ENCODE data around the gene PDE3B.
"Not testable (repeated sequence)": the region's sequence is repeated elsewhere in the genome, so short reads cannot be mapped to it uniquely, and the experiment has no call there.

The PDE3B gene

DNA sequence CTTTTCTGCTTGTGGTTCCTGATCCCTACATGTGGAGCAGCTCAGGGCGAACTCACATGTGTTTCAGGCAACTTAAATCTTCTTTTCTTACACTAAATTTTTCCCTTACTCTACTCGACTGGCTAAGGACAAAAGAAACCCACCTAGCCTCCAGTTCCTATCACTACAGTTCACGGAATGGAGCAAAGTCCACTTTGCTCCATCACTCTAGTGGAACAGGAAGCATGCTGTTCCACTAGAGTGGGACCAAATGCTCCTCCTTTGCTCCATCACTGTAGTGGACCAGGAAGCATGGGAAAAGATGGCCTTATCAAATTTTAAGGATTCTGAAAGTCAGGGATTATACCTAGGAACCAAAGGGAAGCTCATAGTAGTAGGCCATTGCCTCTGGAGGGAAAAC lies 36.1 kb downstream of the PDE3B start:
- DNase-seq: no peak

DNA sequence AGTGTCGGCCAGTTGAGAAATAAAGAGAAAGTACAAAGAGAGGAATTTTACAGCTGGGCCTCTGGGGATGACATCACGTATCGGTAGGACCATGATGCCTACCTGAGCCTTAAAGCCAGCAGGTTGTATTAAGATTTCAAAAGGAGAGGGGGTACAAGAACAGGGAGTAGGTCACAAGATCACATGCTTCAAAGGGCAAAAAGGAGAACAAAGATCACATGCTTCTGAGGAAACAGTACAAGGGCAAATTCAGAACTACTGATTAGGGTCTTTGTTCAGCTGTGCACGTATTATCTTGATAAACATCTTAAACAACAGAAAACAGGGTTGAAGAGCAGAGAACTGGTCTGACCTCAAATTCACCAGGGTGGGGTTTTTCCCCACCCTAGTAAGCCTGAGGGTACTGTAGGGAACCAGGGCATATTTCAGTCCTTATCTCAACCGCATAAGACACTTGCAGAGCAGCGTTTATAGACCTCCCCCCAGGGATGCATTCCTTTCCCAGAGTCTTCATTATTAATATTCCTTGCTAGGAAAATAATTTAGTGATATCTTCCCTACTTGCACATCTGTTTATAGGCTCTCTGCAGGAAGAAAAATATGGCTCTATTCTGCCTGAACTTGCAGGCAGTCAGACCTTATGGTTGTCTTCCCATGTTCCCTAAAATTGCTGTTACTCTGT lies 40.8 kb downstream of the PDE3B start:
- not testable (repeated sequence) for DNase-seq

DNA sequence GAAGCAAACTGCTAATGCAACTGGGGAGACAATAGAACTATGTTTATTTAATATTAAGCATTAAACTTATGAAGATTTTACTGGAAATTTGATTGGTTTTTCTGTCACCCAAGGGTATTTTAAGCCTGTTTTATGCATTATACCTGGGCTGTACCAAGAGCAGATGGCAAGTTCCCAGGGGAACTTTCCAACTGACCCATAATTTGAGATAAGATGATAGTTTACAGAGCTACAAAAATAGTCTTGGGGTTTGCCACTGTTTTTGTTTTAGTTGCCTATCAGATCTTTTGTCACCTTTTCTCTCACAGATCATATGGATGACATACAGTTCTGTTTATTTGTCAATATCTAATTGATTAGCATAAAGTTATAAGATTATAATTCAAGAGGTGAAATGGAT lies 43.9 kb downstream of the PDE3B start:
- DNase-seq: no peak

GRCh38 chr11:14687943-14688627 lies 44.5 kb downstream of the PDE3B start:
- no peak for DNase-seq

DNA sequence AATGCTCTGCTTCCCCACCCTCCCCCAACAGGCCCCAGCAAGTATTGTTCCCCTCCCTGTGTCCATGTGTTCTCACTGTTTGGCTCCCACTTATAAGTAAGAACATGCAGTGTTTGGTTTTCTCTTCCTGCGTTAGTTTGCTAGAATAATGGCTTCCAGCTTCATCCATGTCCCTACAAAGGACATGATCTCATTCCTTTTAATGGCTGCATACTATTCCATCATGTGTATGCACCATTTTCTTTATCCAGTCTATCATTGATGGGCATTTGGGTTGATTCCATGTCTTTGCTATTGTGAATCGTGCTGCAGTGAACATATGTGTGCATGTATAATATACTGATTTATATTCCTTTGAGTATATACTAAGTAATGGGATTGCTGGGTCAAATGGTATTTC lies 52.1 kb downstream of the PDE3B start:
- not testable (repeated sequence) for DNase-seq

DNA sequence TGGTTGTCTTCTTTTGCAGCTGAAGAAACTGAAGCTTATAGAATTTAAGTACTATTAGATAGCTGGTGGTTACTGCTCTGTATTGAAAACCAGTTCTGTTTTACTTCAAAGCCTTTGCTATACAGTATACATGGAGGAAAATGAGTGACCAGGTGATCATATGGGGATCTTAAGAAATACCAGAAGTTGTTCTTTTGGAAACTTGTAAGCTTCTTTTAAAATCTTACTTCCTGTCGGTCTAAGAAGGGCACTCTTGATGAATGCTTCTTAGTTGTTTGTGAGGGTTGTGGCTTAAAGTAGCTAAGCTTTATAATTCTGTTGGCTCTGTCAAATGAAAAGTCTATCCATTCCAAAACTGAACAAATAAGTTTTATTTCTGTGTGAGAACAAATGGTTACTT lies 55.2 kb downstream of the PDE3B start:
- DNase-seq: no peak

DNA sequence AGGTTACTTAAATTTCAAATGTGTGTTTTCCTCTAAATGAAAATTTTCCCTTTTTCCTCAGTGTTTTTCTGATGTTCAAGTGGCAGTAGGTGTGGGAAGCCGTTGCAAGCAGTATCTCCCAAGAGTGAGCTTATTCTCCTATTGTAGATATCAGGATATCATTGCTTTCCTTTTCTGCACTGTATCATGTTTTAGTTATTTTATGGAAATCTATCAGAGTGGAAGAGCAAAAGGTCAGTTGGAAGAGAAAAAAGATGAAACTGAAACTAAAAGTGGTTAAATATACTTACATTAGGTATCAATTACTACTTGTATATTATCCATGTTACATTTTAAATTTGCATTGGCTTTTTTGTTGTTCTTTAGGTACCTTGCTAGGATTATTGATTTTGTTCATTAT lies 57.0 kb downstream of the PDE3B start:
- DNase-seq: no peak

- DNase-seq: no peak
Measured at GRCh38 chr11:14702760-14703159, 59.2 kb downstream of the PDE3B start.

DNA sequence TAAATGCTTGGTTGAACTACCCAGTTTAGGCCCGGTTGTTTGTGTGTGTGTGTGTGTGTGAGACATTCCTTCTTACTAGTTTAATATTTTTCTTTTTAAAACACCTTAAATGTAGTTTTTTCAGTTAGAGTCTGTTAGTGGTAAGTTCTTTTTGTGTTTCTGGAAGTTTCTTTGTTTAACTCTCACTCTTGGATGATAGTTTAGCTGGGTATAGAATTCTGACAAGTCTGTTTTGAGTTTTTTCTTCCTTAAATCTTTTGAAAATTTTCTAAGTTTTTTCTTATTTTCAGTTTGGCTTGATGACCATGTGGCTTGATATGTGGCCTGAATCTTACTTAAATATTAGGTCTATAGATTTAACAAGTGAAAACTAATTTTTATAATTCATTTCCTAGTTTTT lies 60.1 kb downstream of the PDE3B start:
- DNase-seq: no peak

DNA sequence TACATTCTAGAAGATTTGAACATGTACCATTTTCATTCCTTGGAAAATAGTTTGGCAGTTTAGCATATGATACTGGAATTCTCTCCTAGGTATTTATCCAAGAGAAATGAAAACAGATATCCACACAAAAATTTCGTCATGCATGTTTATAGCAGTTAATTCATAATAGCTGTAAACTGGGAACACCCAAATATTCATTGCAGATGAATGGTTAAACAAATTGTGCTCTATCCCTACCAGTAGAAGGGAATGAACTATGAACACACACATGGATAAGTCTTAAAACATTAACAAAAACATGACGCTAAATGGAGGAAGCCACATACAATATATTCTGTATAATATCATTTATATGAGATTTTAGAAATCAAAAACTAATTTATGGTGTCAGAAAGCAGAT lies 61.5 kb downstream of the PDE3B start:
- no peak for DNase-seq

GRCh38 chr11:14713496-14714244 lies 70.1 kb downstream of the PDE3B start:
- no peak for DNase-seq

GRCh38 chr11:14715669-14716068 lies 72.1 kb downstream of the PDE3B start:
- not testable (repeated sequence) for DNase-seq

- DNase-seq: no peak
Measured at GRCh38 chr11:14722496-14722895, 78.9 kb downstream of the PDE3B start.

DNA sequence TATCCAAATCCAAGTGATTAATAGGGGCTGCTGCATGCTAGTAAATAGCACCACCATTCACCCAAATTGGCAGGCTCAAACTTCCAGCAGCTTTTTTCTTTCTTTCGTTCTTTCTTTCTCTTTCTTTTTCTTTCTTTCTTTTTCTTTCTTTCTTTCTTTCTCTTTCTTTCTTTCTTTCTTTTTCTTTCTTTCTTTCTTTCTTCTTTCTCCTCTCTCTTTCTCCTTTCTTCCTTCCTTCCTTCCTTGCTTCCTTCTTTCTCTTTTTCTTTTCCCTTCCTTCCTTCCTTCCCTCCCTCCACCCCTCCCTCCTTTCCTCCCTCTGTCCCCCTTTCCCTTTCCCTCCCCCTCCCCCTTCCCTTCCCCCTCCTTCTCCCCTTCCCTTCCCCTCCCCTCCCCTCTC lies 81.5 kb downstream of the PDE3B start:
- no peak for DNase-seq

DNA sequence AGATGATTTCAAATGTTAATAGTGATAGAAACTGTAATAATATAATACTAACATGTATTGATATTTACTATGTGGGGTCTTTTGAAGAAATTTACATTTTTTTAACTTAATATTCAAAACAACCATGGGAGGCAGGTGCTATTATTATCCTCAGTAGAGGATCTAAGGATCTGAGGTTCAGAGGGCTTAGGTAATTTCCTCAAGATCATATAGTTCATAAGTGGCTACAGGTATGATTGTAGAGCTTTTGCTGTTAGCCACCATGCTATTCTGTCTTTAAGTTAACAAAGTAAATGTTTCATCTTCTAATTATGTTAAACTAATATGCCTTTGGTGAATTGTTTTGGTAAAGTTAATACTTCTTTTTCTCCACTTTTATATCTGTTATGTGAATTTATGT lies 83.6 kb downstream of the PDE3B start:
- no peak for DNase-seq

DNA sequence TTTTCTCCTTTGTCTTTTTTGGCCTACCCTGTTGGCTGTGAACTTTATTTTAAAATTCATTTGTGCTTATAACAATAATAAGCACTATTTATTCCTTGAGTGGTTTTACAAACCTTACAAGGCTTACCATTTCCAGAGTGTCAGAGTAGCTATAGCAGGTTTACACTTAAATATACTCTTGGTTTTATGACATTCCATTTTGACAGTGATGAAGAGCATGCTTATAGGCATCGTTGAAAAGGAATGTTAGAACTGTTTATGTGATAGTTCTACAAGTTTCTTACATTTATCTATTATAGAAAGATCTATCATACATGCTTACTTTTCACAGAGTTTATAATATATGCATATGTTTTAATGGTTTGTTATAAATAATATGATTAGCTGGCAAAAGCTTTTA lies 84.1 kb downstream of the PDE3B start:
- no peak for DNase-seq

- not testable (repeated sequence) for DNase-seq
Measured at GRCh38 chr11:14740539-14740938, 96.9 kb downstream of the PDE3B start.

DNA sequence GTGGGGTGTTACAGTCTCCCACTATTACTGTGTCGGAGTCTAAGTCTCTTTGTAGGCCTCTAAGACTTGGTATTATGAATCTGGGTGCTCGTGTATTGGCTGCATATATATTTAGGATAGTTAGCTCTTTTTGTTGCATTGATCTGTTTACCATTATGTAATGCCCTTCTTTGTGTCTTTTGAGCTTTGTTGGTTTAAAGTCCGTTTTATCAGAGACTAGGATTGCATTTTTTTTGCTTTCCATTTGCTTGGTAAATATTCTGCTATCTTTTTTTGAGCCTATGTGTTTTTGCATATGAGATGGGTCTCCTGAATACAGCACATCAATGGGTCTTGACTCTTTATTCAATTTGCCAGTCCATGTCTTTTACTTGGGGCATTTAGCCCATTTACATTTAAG lies 97.6 kb downstream of the PDE3B start:
- DNase-seq: no peak

DNA sequence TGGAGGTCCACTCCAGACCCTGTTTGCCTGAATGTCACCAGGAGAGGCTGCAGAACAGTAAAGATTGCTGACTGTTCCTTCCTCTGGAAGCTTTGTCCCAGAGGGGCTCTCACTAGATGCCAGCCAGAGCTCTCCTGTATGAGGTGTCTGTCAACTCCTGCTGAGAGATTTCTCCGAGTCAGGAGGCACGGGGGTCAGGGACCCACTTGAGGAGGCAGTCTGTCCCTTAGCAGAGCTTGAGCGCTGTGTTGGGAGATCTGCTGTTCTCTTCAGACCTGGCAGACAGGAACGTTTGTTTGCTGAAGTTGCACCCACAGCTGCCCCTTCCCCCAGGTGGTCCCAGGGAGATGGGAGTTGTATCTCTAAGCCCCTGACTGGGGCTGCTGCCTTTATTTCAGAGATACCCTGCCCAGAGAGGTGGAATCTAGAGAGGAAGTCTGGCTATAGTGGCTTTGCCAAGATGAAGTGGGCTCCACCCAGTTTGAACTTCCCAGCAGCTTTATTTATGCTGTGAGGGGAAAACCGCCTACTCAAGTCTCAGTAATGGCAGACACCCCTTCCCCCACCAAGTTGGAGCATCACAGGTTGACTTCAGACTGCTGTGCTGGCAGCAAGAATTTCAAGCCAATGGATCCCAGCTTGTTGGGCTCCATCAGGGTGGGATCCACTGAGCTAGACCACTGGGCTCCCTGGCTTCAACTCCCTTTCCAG lies 99.4 kb downstream of the PDE3B start:
- DNase-seq: no peak

DNA sequence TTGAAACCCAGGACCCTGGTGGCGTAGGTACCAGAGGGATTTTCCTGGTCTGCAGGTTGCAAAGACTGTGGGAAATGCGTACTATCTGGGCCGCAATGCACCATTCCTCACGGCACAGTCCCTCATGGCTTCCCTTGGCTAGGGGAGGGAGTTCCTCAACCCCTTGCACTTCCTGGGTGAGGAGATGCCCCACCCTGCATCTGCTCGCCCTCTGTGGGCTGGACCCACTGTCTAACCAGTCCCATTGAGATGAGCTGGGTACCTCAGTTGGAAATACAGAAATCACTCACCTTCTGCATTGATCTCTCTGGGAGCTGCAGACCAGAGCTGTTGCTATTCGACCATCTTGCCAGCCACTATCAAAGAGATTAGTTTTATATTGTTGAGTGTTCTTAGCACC lies 100.1 kb downstream of the PDE3B start:
- not testable (repeated sequence) for DNase-seq

DNA sequence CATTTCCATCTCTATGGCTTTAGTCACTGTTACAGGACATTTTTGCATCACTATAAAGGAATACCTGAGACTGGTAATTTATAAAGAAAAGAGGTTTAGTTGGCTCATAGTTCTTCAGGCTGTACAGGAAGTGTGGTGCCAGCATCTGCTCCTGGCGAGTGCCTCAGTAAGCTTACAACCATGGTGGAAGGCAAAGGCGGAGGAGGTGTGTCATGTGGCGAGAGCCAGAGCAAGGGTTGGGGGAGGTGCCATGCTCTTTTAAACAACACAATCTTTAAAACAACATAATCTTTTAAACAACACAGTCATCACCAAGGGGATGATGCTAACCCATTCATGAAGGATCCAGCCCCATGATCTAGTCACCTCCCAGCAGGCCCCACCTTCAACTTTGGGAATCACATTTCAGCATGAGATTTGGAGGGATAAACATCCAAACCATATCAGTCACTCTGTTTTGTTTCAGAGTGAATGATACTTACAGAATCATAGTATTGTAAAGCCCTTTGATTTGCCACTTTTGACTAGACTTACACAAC lies 103.3 kb downstream of the PDE3B start:
- no peak for DNase-seq

GRCh38 chr11:14748090-14748489 lies 104.5 kb downstream of the PDE3B start:
- no peak for DNase-seq

- DNase-seq: no peak
Measured at GRCh38 chr11:14750911-14751310, 107.3 kb downstream of the PDE3B start.
